Measurements from ENCODE around the gene ITGAV. TPM values are rescaled to one million over a fixed set of nuclear protein-coding genes. Genes with fewer than 3 reads are reported as not detected.

Gene ITGAV
- total RNA-seq, 1 donor from 2014 or later, result 115 TPM

DNA sequence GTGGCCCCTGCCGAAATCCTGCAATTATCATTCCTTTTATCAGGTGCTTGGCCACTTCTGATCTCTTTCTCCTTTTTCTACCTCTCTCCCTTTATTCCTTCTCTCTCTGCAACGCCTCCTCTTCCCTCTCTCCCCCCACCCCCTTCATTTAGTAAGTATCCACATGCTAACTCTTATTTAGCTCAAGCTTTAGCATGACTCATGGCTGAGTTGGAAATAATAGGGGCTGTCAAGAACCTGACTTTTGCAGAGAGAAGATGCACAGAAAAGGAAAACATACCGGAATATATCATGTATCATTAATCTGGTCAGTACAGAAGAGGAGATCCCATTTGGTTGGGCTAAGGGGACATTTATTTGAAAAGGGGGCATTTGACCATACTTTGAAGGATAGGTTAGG, 137.1 kb downstream of the ITGAV start:
- H3K27me3 ChIP-seq, result no peaks in the 10 kb centered on the region
- H3K4me1 ChIP-seq, result no peaks in the 10 kb centered on the region
- no peak overlapping the region for H3K4me3 ChIP-seq
- H3K36me3 ChIP-seq, result no peaks in the 10 kb centered on the region
- TF ChIP-seq, protein P1, sequence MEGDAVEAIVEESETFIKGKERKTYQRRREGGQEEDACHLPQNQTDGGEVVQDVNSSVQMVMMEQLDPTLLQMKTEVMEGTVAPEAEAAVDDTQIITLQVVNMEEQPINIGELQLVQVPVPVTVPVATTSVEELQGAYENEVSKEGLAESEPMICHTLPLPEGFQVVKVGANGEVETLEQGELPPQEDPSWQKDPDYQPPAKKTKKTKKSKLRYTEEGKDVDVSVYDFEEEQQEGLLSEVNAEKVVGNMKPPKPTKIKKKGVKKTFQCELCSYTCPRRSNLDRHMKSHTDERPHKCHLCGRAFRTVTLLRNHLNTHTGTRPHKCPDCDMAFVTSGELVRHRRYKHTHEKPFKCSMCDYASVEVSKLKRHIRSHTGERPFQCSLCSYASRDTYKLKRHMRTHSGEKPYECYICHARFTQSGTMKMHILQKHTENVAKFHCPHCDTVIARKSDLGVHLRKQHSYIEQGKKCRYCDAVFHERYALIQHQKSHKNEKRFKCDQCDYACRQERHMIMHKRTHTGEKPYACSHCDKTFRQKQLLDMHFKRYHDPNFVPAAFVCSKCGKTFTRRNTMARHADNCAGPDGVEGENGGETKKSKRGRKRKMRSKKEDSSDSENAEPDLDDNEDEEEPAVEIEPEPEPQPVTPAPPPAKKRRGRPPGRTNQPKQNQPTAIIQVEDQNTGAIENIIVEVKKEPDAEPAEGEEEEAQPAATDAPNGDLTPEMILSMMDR (IDR thresholded peaks at IDR 0.05), result no peak
- no peaks in the 10 kb centered on the region for H3K9me3 ChIP-seq
- intact Hi-C loops (cut with DNase I), result no loop called here
- H3K27ac ChIP-seq, result no peak overlapping the region
- DNase-seq (ENCODE audit: low spot score in 2 of 2), result no peak

DNA sequence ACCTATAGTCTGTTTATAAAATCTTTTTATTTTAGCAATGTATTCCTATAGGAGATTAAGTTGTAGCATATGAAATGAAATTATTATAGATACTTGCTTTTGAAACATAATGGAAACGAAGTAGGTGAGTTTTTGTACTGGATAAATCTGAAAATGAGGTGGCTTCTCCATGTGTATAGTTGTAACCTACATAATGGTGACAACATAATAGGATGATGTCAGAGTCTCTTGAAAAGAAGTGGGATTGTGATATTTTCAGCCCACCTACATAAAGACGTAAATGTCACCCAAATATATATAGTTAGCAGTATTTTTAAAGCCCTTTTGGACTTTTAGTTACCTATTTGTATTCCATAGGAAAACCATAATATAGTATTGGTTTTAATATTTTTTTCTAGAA, 138.8 kb downstream of the ITGAV start:
- TF ChIP-seq, protein P1 (IDR thresholded peaks at IDR 0.05), result no peak
- Histone ChIP-seq H3K36me3 (no peaks in the 10 kb centered on the region), H3K4me1 (no peaks in the 10 kb centered on the region), H3K27ac (no peak overlapping the region), H3K4me3 (no peak overlapping the region), H3K9me3 (no peaks in the 10 kb centered on the region), H3K27me3 (no peaks in the 10 kb centered on the region)
- intact Hi-C loops (cut with DNase I), result no loop called here
- DNase-seq (ENCODE audit: low spot score in 2 of 2), result no peak

Other genes starting within 250 kb of the ITGAV start
- gene ZC3H15, start 103.8 kb upstream of the ITGAV start, total RNA-seq, result 17.5 TPM
- gene FAM171B, start 104.0 kb downstream of the ITGAV start, total RNA-seq, result 4.7 TPM